Parathyroid adenoma (tissue), 2 donors: Measurements from ENCODE around the gene TMEM184B.
A peak's percentile ranks its signal among the peaks of the same experiment; 100 is the strongest.

Experiments
- H2AFZ ChIP-seq: fragments of 300-600 bp; sonication (generic); one replicate; pipeline ENCODE4 v1.7.0; 2017; ENCODE audit warnings: antibody characterized with exemption, mild to moderate bottlenecking
- H3K27ac ChIP-seq: fragments of 300-600 bp; sonication (generic); one replicate; pipeline ENCODE4 v1.7.0; 2017
- H3K27me3 ChIP-seq: fragments of 300-600 bp; sonication (generic); one replicate; pipeline ENCODE4 v1.7.0; 2017; ENCODE audit warnings: low read length; ENCODE audit not compliant: control insufficient read depth, insufficient read depth
- H3K36me3 ChIP-seq: fragments of 300-600 bp; sonication (generic); one replicate; pipeline ENCODE4 v1.7.0; 2017; ENCODE audit warnings: low read length; ENCODE audit not compliant: control insufficient read depth, insufficient read depth
- H3K4me1 ChIP-seq: fragments of 300-600 bp; sonication (generic); one replicate; pipeline ENCODE4 v1.7.0; 2017; ENCODE audit warnings: control low read depth
- H3K4me2 ChIP-seq: fragments of 300-600 bp; sonication (generic); one replicate; pipeline ENCODE4 v1.7.0; 2017; ENCODE audit warnings: low read length
- H3K4me3 ChIP-seq: fragments of 300-600 bp; sonication (generic); one replicate; pipeline ENCODE4 v1.7.0; 2017; ENCODE audit warnings: low read depth, low read length
- H3K79me2 ChIP-seq: fragments of 300-600 bp; sonication (generic); one replicate; pipeline ENCODE4 v1.7.0; 2017; ENCODE audit warnings: control low read depth
- H3K9ac ChIP-seq: fragments of 300-600 bp; sonication (generic); one replicate; pipeline ENCODE4 v1.7.0; 2017; ENCODE audit warnings: mild to moderate bottlenecking
- H3K9me3 ChIP-seq: fragments of 300-600 bp; sonication (generic); one replicate; pipeline ENCODE4 v1.7.0; 2017; ENCODE audit warnings: low read length; ENCODE audit not compliant: control insufficient read depth
- TF ChIP-seq, protein P1 (sequence below): fragments of 300-600 bp; sonication (generic); IDR thresholded peaks from one replicate; pipeline ENCODE4 v1.7.0; 2017; ENCODE audit warnings: antibody characterized with exemption, mild to moderate bottlenecking
- donor health status: primary hyperparathyroidism.

TMEM184B gene

DNA sequence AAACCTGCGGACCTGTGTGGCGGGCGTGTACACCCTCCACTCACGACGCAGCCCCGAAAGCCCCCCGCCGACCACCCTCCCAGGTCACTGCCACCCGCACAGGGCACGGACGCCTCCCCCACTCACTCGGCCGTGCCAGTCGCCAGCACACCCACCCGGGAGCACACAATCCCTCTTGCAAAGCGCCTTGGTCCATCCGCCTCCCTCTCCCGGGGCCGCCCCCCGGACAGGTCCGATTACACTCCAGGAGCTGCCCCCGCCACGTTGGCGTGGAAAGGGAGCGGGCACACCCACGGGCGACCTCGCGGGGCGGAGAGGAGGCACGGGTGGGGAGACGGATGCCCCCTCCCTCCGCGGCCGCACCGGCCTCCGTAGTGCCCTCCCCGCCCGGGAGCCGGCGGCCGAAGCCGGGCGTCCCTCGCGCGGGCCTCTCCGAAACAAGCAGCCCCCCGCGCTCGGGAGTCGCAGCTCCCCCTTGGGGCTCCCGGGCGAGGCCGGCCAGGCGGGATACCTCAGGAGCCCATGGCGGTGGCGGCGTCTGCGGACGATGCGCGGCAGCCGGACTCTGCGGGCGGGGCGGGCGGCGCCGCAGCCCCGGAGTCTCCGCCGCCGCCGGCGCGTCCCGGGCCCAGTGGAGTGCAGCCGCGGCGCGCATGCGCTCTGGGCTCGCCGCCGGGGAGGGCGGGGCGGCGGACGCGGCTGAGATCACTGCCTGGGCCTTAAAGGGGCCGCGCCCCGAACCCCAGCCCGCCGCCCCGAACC is at the start of gene TMEM184B:
Gene TMEM184B, minus strand, starts transcription at position 638 of the 762 bp plus-strand sequence. CDS start 25,049 bp downstream, outside the sequence.
- peaks cover 5% of the 10 kb centered on the region for H3K4me1 ChIP-seq
- no peaks in the 10 kb centered on the region for H3K36me3 ChIP-seq
- TF ChIP-seq, protein P1, sequence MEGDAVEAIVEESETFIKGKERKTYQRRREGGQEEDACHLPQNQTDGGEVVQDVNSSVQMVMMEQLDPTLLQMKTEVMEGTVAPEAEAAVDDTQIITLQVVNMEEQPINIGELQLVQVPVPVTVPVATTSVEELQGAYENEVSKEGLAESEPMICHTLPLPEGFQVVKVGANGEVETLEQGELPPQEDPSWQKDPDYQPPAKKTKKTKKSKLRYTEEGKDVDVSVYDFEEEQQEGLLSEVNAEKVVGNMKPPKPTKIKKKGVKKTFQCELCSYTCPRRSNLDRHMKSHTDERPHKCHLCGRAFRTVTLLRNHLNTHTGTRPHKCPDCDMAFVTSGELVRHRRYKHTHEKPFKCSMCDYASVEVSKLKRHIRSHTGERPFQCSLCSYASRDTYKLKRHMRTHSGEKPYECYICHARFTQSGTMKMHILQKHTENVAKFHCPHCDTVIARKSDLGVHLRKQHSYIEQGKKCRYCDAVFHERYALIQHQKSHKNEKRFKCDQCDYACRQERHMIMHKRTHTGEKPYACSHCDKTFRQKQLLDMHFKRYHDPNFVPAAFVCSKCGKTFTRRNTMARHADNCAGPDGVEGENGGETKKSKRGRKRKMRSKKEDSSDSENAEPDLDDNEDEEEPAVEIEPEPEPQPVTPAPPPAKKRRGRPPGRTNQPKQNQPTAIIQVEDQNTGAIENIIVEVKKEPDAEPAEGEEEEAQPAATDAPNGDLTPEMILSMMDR = no peak
- peak within 1 kb of the TSS; percentile 88 for H3K4me3 ChIP-seq
- H3K27ac ChIP-seq = peak within 1 kb of the TSS; percentile 82
- H2AFZ ChIP-seq = peak within 1 kb of the TSS; percentile 97
- peak within 1 kb of the TSS; percentile 67 for H3K9ac ChIP-seq
- peak within 1 kb of the TSS; percentile 97 for H3K4me2 ChIP-seq
- H3K27me3 ChIP-seq = no peaks in the 10 kb centered on the region
- H3K79me2 ChIP-seq = peaks cover 14% of the 10 kb centered on the region
- H3K9me3 ChIP-seq = no peaks in the 10 kb centered on the region

DNA sequence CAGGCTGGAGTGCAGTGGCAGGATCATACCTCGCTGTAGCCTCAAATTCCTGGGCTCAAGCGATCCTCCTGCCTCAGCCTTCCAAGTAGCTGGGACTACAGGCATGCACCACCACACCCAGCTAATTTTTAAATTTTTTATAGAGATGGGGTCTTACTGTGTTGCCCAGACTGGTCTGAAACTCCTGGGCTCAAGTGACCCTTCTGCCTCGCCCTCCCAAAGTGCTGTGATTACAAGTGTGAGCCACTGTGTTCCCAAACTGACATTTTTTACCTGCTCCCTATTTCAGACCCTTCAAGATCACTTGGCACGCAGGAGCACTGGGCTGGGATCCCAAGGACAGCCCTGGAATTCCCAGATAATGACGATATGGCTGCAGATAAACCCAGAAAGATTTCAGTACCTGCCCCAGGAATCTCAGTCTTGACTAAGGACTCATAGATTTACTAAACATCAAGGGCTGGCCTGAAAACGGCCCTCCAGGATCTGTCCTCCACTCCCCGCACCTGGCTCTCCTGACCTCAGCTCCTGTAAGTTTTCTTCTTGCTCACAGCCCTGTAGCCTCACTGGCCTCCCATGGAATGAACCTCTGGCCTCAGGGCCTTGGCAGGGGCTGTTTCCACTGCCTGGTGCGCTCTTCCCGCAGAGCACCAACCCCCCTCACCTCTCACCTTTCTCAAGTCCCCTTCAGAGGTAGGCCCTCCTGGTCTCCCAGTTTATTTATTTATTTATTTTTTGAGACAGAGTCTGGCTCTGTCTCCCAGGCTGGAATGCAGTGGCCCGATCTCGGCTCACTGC is 48.0 kb upstream of the TMEM184B start:
- H3K36me3 ChIP-seq = no peaks in the 10 kb centered on the region
- no peak overlapping the region for H3K4me3 ChIP-seq
- H3K79me2 ChIP-seq = no peaks in the 10 kb centered on the region
- no peaks in the 10 kb centered on the region for H3K27me3 ChIP-seq
- no peaks in the 10 kb centered on the region for H3K4me1 ChIP-seq
- H3K27ac ChIP-seq = no peak overlapping the region
- no peak overlapping the region for H2AFZ ChIP-seq
- H3K9ac ChIP-seq = no peak overlapping the region
- no peaks in the 10 kb centered on the region for H3K9me3 ChIP-seq
- TF ChIP-seq, protein P1 = no peak
- no peak overlapping the region for H3K4me2 ChIP-seq

DNA sequence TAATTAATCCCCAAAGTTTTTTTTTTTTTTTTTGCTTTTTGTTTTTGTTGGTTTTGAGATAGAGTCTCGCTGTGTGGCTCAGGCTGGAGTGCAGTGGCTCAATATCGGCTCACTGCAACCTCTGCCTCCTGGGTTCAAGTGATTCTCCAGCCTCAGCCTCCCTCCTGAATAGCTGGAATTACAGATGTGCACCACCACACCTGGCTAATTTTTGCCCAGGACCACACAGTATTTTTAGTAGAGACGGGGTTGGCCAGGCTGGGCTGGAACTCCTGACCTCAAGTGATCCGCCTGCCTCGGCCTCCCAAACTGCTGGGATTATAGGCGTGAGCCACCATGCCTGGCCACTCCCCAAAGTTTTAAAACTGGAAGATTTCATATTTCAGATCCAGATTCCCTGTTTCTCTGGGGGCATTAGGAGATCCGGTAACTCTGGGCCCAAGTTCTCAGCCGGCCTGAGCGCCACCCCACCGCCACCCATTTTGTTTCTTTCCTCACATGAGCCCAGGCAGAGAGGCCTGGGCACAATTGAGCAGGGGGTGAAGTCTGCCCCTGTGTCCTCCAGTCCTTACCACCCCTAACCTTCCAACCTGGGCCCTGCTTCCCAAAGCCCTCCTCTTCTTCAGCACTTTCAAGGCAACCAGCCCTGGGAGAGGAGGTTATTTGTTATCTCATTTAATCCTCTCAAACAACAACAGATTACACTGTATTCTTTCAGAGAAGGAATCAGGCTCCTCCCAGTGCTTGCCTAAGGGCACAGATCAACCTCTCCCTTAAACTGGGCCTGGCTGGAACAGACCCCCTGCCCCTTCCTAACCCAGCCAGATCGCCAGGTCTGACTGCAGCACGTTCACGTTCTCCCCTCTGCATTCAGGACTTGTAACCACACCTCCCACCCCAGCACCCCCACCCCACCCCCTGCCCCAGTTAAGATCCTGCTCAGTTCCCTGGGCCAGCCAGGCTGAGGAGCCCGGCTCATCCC is 46.3 kb upstream of the TMEM184B start:
- H3K4me3 ChIP-seq = no peak overlapping the region
- H3K79me2 ChIP-seq = no peaks in the 10 kb centered on the region
- H3K9ac ChIP-seq = no peak overlapping the region
- H3K4me2 ChIP-seq = no peak overlapping the region
- TF ChIP-seq, protein P1 = no peak
- H3K4me1 ChIP-seq = no peaks in the 10 kb centered on the region
- H3K36me3 ChIP-seq = no peaks in the 10 kb centered on the region
- peak overlapping the region; percentile 79 for H3K27ac ChIP-seq
- no peaks in the 10 kb centered on the region for H3K27me3 ChIP-seq
- H2AFZ ChIP-seq = no peak overlapping the region
- H3K9me3 ChIP-seq = no peaks in the 10 kb centered on the region

DNA sequence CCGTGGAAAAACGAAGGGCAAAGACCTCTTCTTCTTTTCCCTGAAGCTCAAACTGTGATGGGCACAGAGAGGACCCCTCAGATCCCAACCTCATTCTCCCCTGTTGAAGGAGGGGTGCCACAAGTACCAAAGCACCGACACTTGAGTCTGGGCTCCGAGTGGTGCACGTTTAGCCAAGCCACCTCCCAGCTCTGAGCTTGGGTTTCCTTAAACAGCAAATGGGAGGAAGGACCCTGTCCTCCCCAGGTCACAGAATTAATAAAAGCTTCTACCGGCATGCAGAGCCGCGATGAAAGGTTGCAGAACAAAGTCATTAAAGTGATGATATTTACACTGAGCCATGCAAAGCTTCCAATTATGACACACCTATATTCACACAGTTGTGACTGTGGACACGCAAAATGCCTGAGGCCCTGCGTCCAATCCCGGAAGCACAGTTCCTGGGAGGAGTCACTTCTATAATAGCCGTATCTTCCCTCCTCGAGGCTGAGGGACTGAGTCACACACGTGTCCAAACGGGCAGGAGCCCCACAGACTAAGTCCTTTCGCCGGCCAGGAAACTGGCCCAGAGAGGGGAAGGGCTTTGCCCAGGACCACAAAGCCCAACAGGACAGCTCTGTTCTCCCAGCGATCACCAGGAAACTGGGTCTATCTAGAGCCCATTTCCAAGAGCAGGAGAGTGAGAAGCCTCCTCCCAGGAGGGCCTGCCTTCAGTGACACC is 45.3 kb upstream of the TMEM184B start:
- no peak overlapping the region for H3K4me3 ChIP-seq
- TF ChIP-seq, protein P1 = no peak

More for the DNA sequence above, 45.3 kb upstream of the TMEM184B start:
- H3K79me2 ChIP-seq = no peaks in the 10 kb centered on the region
- no peak overlapping the region for H3K9ac ChIP-seq
- H3K27ac ChIP-seq = peak overlapping the region; percentile 79
- no peaks in the 10 kb centered on the region for H3K36me3 ChIP-seq
- H3K4me2 ChIP-seq = peak overlapping the region; percentile 93
- no peaks in the 10 kb centered on the region for H3K4me1 ChIP-seq
- H3K27me3 ChIP-seq = no peaks in the 10 kb centered on the region
- no peaks in the 10 kb centered on the region for H3K9me3 ChIP-seq
- peak overlapping the region; percentile 97 for H2AFZ ChIP-seq
